GM23338 (cell line): Measurements from ENCODE around the gene YTHDF2. TPM values are rescaled to one million over a fixed set of nuclear protein-coding genes. Genes with fewer than 3 reads are reported as not detected.

Experiments
- ATAC-seq: fragments of 200-7000 bp; cut with Tn5 transposase; 3 replicates; pipeline ENCODE4 v1.9.1; 2020
- DNase-seq: peaks from one replicate; pipeline ENCODE4 v3.0.0-alpha.2; 2015; ENCODE audit warnings: low spot score
- H2AFZ ChIP-seq: fragments of 200-600 bp; sonication (generic); 2 replicates; pipeline ENCODE4 v1.8.0; 2016; ENCODE audit warnings: antibody characterized with exemption, mild to moderate bottlenecking, moderate library complexity
- H3F3A ChIP-seq: fragments of 200-600 bp; sonication (generic); replicated peaks from 2 replicates; pipeline ENCODE4 v1.8.0; 2017; ENCODE audit warnings: antibody characterized with exemption, mixed run types, low read depth
- H3K27ac ChIP-seq: fragments of 200-600 bp; sonication (generic); 2 replicates; pipeline ENCODE4 v1.6.1; 2016; ENCODE audit warnings: low read depth
- H3K27me3 ChIP-seq: fragments of 200-600 bp; sonication (generic); 2 replicates; pipeline ENCODE4 v1.8.0; 2016; ENCODE audit warnings: mild to moderate bottlenecking, mixed run types, moderate library complexity; ENCODE audit not compliant: insufficient read depth
- H3K36me3 ChIP-seq: fragments of 200-600 bp; sonication (generic); 2 replicates; pipeline ENCODE4 v1.8.0; 2016; ENCODE audit warnings: mild to moderate bottlenecking; ENCODE audit not compliant: insufficient read depth
- H3K4me1 ChIP-seq: fragments of 200-600 bp; sonication (generic); 2 replicates; pipeline ENCODE4 v1.8.0; 2016; ENCODE audit warnings: mild to moderate bottlenecking, moderate library complexity; ENCODE audit not compliant: insufficient read depth
- H3K4me2 ChIP-seq: fragments of 200-600 bp; sonication (generic); 2 replicates; pipeline ENCODE4 v1.7.1; 2017; ENCODE audit warnings: mixed run types
- H3K4me3 ChIP-seq: fragments of 200-600 bp; sonication (generic); 2 replicates; pipeline ENCODE4 v1.6.1; 2016; ENCODE audit warnings: mixed run types
- H3K79me2 ChIP-seq: fragments of 200-600 bp; sonication (generic); replicated peaks from 2 replicates; pipeline ENCODE4 v1.8.0; 2017; ENCODE audit warnings: mild to moderate bottlenecking; ENCODE audit not compliant: insufficient read depth
- H3K9me2 ChIP-seq: fragments of 200-600 bp; sonication (generic); 2 replicates; pipeline ENCODE4 v1.8.0; 2017; ENCODE audit not compliant: insufficient read depth
- H4K20me1 ChIP-seq: fragments of 200-600 bp; sonication (generic); replicated peaks from 2 replicates; pipeline ENCODE4 v1.8.0; 2017; ENCODE audit warnings: mild to moderate bottlenecking; ENCODE audit not compliant: insufficient read depth
- H3K27ac Mint-ChIP-seq: 2 replicates; pipeline ENCODE4 v1.8.0; 2020; ENCODE audit warnings: inconsistent platforms, mild to moderate bottlenecking, moderate library complexity, mixed read lengths
- H3K27me3 Mint-ChIP-seq: 3 replicates; pipeline ENCODE4 v1.8.0; 2022; ENCODE audit warnings: low read depth, mild to moderate bottlenecking, moderate library complexity, mixed read lengths, inconsistent platforms; ENCODE audit not compliant: insufficient read depth, poor library complexity
- H3K36me3 Mint-ChIP-seq: 3 replicates; pipeline ENCODE4 v1.8.0; 2021; ENCODE audit warnings: low read depth, mild to moderate bottlenecking, inconsistent platforms, moderate library complexity, mixed read lengths
- H3K4me1 Mint-ChIP-seq: 3 replicates; pipeline ENCODE4 v1.8.0; 2020; ENCODE audit warnings: mild to moderate bottlenecking, inconsistent platforms, mixed read lengths
- H3K4me3 Mint-ChIP-seq: 3 replicates; pipeline ENCODE4 v1.8.0; 2021; ENCODE audit warnings: moderate library complexity, mild to moderate bottlenecking, inconsistent platforms, mixed read lengths
- H3K9me3 Mint-ChIP-seq: 3 replicates; pipeline ENCODE4 v1.8.0; 2020; ENCODE audit warnings: moderate library complexity, mild to moderate bottlenecking, inconsistent platforms, mixed read lengths
- CREB1 ChIP-seq: fragments of 250-450 bp; sonication (Bioruptor Pico); IDR thresholded peaks from 2 replicates; pipeline ENCODE4 v1.5.0; 2020; ENCODE audit warnings: low read depth, mild to moderate bottlenecking, moderate library complexity
- EZH2 ChIP-seq: fragments of 200-600 bp; sonication (generic); IDR thresholded peaks from one replicate; pipeline ENCODE4 v1.8.0; 2017; ENCODE audit warnings: antibody characterized with exemption, mild to moderate bottlenecking, low read depth; ENCODE audit not compliant: unreplicated experiment
- EZH2phosphoT487 ChIP-seq: fragments of 200-600 bp; sonication (generic); IDR thresholded peaks from one replicate; pipeline ENCODE4 v1.8.1; 2018; ENCODE audit warnings: antibody characterized with exemption; ENCODE audit not compliant: unreplicated experiment
- JUNB ChIP-seq: IDR thresholded peaks from one replicate; pipeline ENCODE4 v1.6.1; 2016; ENCODE audit warnings: antibody characterized with exemption; ENCODE audit not compliant: unreplicated experiment
- NANOG ChIP-seq: IDR thresholded peaks from 2 replicates; pipeline ENCODE4 v1.6.1; 2016; ENCODE audit warnings: antibody characterized with exemption, borderline replicate concordance
- POLR2AphosphoS5 ChIP-seq: IDR thresholded peaks from 2 replicates; pipeline ENCODE4 v1.6.1; 2016; ENCODE audit warnings: antibody characterized with exemption, low read depth
- ZNF114 ChIP-seq: fragments of 250-450 bp; sonication (Bioruptor Pico); IDR thresholded peaks from 2 replicates; pipeline ENCODE4 v1.5.0; 2020; ENCODE audit warnings: mild to moderate bottlenecking, moderate library complexity
- ZNF331 ChIP-seq: fragments of 250-450 bp; sonication (Bioruptor Pico); IDR thresholded peaks from 2 replicates; pipeline ENCODE4 v1.5.0; 2020; ENCODE audit warnings: low read depth, mild to moderate bottlenecking, moderate library complexity
- polyA plus RNA-seq: library from polyadenylated mRNA; unstranded; fragments of >200 nt; fragmentation: Nextera tagmentation; extraction: Ambion mirVana; gene quantifications from 2 replicates; pipeline ENCODE4 v1.2.1, GENCODE V29; 2016
- total RNA-seq: library from RNA; depleted of rRNA; stranded (reverse); fragments of >200 nt; shearing (Covaris generic); gene quantifications from 2 replicates; pipeline ENCODE4 v1.2.3, GENCODE V29; 2014
- TF ChIP-seq, protein P1 (sequence below): IDR thresholded peaks from one replicate; pipeline ENCODE4 v1.6.1; 2018; ENCODE audit warnings: antibody characterized with exemption; ENCODE audit not compliant: unreplicated experiment
- TF ChIP-seq, protein P2 (sequence below): IDR thresholded peaks from 2 replicates; pipeline ENCODE4 v1.6.1; 2016; ENCODE audit warnings: antibody characterized with exemption
- TF ChIP-seq, protein P3 (sequence below), 2 experiments: fragments of 200-600 bp in 1 of 2; sonication (generic) in 1 of 2; conservative IDR thresholded peaks; 2 replicates each; pipeline versions ENCODE4 v1.5.1 to v1.6.1; 2016 to 2017; ENCODE audit warnings: antibody characterized with exemption in 2 of 2, low read depth in 2 of 2, mild to moderate bottlenecking in 2 of 2, moderate library complexity in 1 of 2

YTHDF2 gene
- total and polyA plus RNA-seq, 2 experiments from 2014 or later = 130 to 169 TPM

DNA sequence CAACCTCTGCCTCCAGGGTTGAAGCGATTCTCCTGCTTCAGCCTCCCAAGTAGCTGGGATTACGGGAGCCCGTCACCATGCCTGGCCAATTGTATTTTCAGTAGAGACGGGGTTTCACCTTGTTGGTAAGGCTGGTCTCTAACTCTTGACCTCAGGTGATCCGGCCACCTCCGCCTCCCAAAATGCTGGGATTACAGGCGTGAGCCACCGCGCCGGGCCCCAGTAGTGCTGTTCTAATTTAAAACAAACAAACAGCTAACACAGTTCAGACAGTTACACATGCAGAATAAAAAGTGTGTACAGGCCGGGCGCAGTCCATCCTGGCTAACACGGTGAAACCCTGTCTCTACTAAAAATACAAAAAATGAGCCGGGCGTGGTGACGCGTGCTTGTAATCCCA is 39.6 kb downstream of the YTHDF2 start:
- Histone ChIP-seq H4K20me1 (peaks cover 13% of the 10 kb centered on the region; the same call in 1 of the 2 replicates), H3K79me2 (no peaks in the 10 kb centered on the region), H3K27me3 (no peaks in the 10 kb centered on the region), H3K4me1 (no peaks in the 10 kb centered on the region; the same call in 1 of the 2 replicates), H3K4me3 (no peak overlapping the region), H3K4me2 (no peak overlapping the region), H3F3A (peaks cover 37% of the 10 kb centered on the region), H3K27ac (no peak overlapping the region), H3K9me2 (no peaks in the 10 kb centered on the region), H2AFZ (no peak overlapping the region), H3K36me3 (peaks cover 1% of the 10 kb centered on the region; the same call in 1 of the 2 replicates)
- TF ChIP-seq EZH2phosphoT487 = no peak
- TF ChIP-seq NANOG = no peak
- TF ChIP-seq, protein P1, sequence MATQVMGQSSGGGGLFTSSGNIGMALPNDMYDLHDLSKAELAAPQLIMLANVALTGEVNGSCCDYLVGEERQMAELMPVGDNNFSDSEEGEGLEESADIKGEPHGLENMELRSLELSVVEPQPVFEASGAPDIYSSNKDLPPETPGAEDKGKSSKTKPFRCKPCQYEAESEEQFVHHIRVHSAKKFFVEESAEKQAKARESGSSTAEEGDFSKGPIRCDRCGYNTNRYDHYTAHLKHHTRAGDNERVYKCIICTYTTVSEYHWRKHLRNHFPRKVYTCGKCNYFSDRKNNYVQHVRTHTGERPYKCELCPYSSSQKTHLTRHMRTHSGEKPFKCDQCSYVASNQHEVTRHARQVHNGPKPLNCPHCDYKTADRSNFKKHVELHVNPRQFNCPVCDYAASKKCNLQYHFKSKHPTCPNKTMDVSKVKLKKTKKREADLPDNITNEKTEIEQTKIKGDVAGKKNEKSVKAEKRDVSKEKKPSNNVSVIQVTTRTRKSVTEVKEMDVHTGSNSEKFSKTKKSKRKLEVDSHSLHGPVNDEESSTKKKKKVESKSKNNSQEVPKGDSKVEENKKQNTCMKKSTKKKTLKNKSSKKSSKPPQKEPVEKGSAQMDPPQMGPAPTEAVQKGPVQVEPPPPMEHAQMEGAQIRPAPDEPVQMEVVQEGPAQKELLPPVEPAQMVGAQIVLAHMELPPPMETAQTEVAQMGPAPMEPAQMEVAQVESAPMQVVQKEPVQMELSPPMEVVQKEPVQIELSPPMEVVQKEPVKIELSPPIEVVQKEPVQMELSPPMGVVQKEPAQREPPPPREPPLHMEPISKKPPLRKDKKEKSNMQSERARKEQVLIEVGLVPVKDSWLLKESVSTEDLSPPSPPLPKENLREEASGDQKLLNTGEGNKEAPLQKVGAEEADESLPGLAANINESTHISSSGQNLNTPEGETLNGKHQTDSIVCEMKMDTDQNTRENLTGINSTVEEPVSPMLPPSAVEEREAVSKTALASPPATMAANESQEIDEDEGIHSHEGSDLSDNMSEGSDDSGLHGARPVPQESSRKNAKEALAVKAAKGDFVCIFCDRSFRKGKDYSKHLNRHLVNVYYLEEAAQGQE = no peak
- TF ChIP-seq, protein P2, sequence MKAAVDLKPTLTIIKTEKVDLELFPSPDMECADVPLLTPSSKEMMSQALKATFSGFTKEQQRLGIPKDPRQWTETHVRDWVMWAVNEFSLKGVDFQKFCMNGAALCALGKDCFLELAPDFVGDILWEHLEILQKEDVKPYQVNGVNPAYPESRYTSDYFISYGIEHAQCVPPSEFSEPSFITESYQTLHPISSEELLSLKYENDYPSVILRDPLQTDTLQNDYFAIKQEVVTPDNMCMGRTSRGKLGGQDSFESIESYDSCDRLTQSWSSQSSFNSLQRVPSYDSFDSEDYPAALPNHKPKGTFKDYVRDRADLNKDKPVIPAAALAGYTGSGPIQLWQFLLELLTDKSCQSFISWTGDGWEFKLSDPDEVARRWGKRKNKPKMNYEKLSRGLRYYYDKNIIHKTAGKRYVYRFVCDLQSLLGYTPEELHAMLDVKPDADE = no peak
- no peak for TF ChIP-seq EZH2
- TF ChIP-seq ZNF114 = no peak
- 0 out of 3 replicates have a peak, but pooled peaks cover 4% of the 10 kb centered on the region for H3K36me3 Mint-ChIP-seq
- no peak overlapping the region for H3K27ac Mint-ChIP-seq
- peaks cover 8% of the 10 kb centered on the region for H3K4me1 Mint-ChIP-seq
- H3K9me3 Mint-ChIP-seq = no peaks in the 10 kb centered on the region
- no peak for DNase-seq
- peaks cover 2% of the 10 kb centered on the region for H3K27me3 Mint-ChIP-seq
- no peak overlapping the region for H3K4me3 Mint-ChIP-seq
- no peak for ATAC-seq

DNA sequence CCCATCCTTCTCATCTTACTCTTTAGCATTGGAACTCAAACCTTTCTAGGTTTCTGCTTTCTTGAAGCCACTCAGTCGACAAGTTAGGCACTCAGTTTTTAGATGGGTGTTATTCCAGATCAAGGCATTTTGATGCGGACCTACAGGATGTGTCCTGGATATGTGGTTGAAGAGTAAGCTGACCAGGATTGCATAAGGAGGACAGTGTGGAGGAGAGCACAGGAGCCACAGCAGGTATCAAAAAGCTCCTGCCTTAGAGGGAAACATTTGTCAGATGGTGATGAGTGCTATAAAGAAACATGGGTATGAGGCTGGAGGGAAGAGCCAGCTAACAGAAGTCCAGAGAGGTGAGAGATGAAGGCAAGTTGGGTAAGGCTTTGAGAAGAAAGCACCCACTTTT is 41.3 kb downstream of the YTHDF2 start:
- Histone ChIP-seq H4K20me1 (peaks cover 12% of the 10 kb centered on the region; the same call in 1 of the 2 replicates), H2AFZ (no peak overlapping the region), H3K4me2 (no peak overlapping the region), H3K27ac (no peak overlapping the region), H3K9me2 (no peaks in the 10 kb centered on the region), H3K4me1 (no peaks in the 10 kb centered on the region; the same call in 1 of the 2 replicates), H3K36me3 (no peaks in the 10 kb centered on the region), H3K4me3 (no peak overlapping the region), H3K27me3 (no peaks in the 10 kb centered on the region), H3K79me2 (no peaks in the 10 kb centered on the region), H3F3A (peaks cover 28% of the 10 kb centered on the region)
- Mint-ChIP-seq H3K9me3 (no peaks in the 10 kb centered on the region), H3K27me3 (peaks cover 5% of the 10 kb centered on the region), H3K36me3 (no peaks in the 10 kb centered on the region), H3K4me1 (peaks cover 13% of the 10 kb centered on the region), H3K4me3 (no peak overlapping the region), H3K27ac (no peak overlapping the region)
- DNase-seq (no peak), ATAC-seq (no peak)
- TF ChIP-seq JUNB (no peak), NANOG (no peak), EZH2 (no peak), EZH2phosphoT487 (no peak), POLR2AphosphoS5 (no peak), ZNF114 (no peak), CREB1 (no peak), ZNF331 (CRISPR knock-in tag) (no peak)
- TF ChIP-seq, protein P3, sequence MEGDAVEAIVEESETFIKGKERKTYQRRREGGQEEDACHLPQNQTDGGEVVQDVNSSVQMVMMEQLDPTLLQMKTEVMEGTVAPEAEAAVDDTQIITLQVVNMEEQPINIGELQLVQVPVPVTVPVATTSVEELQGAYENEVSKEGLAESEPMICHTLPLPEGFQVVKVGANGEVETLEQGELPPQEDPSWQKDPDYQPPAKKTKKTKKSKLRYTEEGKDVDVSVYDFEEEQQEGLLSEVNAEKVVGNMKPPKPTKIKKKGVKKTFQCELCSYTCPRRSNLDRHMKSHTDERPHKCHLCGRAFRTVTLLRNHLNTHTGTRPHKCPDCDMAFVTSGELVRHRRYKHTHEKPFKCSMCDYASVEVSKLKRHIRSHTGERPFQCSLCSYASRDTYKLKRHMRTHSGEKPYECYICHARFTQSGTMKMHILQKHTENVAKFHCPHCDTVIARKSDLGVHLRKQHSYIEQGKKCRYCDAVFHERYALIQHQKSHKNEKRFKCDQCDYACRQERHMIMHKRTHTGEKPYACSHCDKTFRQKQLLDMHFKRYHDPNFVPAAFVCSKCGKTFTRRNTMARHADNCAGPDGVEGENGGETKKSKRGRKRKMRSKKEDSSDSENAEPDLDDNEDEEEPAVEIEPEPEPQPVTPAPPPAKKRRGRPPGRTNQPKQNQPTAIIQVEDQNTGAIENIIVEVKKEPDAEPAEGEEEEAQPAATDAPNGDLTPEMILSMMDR (conservative IDR thresholded peaks at IDR 0.05; ENCODE audit: low read depth in 2 of 2) = no peak
- TF ChIP-seq, protein P2 = no peak
